Smooth muscle cell (in vitro differentiated cells): Measurements from ENCODE around the gene MOB1A. TPM values are rescaled to one million over a fixed set of nuclear protein-coding genes. Genes with fewer than 3 reads are reported as not detected.

ENCODE experiments used
- DNase-seq: peaks from one replicate; lab custom pipeline; 2025; ENCODE audit not compliant: unreplicated experiment; lab: John Stamatoyannopoulos, UW
- H2AFZ ChIP-seq: fragments of 200-600 bp; sonication (generic); 2 replicates; pipeline ENCODE4 v1.6.0; 2016; ENCODE audit warnings: antibody characterized with exemption, low read depth, mild to moderate bottlenecking
- H3F3A ChIP-seq: fragments of 200-600 bp; sonication (generic); 2 replicates; pipeline ENCODE4 v1.6.0; 2017; ENCODE audit warnings: antibody characterized with exemption, low read depth
- H3K27ac ChIP-seq: fragments of 200-600 bp; sonication (generic); 2 replicates; pipeline ENCODE4 v1.5.1; 2016; ENCODE audit warnings: low read depth, mild to moderate bottlenecking
- H3K27me3 ChIP-seq: fragments of 200-600 bp; sonication (generic); 2 replicates; pipeline ENCODE4 v1.6.1; 2016; ENCODE audit warnings: low read depth, mild to moderate bottlenecking
- H3K36me3 ChIP-seq: fragments of 200-600 bp; sonication (generic); 2 replicates; pipeline ENCODE4 v1.5.1; 2016; ENCODE audit warnings: low read depth
- H3K4me1 ChIP-seq: fragments of 200-600 bp; sonication (generic); 2 replicates; pipeline ENCODE4 v1.5.1; 2016; ENCODE audit warnings: low read depth
- H3K4me2 ChIP-seq: fragments of 200-600 bp; sonication (generic); 2 replicates; pipeline ENCODE4 v1.6.0; 2016; ENCODE audit warnings: mild to moderate bottlenecking
- H3K4me3 ChIP-seq: fragments of 200-600 bp; sonication (generic); 2 replicates; pipeline ENCODE4 v1.5.1; 2016; ENCODE audit warnings: mild to moderate bottlenecking
- H3K79me2 ChIP-seq: fragments of 200-600 bp; sonication (generic); 2 replicates; pipeline ENCODE4 v1.6.0; 2016; ENCODE audit warnings: low read depth, mild to moderate bottlenecking
- H3K9ac ChIP-seq: fragments of 200-600 bp; sonication (generic); 2 replicates; pipeline ENCODE4 v1.6.0; 2016; ENCODE audit warnings: low read depth
- H3K9me3 ChIP-seq: fragments of 200-600 bp; sonication (generic); replicated peaks from 2 replicates; pipeline ENCODE4 v1.5.1; 2016; ENCODE audit warnings: low read depth
- H4K20me1 ChIP-seq: fragments of 200-600 bp; sonication (generic); 2 replicates; pipeline ENCODE4 v1.6.0; 2016; ENCODE audit warnings: low read depth
- WGBS: methylation state at CpG from one replicate; pipeline ENCODE4 v1.1.7; 2016; ENCODE audit warnings: low lambda C conversion rate; 5-methylcytosine and 5-hydroxymethylcytosine counted together
- polyA plus RNA-seq: library from polyadenylated mRNA; unstranded; fragments of >200 nt; fragmentation: Nextera tagmentation; extraction: Ambion mirVana; gene quantifications from 2 replicates; pipeline ENCODE4 v1.2.1, GENCODE V29; 2016
- total RNA-seq: library from RNA; depleted of rRNA; stranded (reverse); fragments of >200 nt; gene quantifications from 2 replicates; pipeline ENCODE4 v1.2.3, GENCODE V29; 2014
- TF ChIP-seq, protein P1 (sequence below): fragments of 200-600 bp; sonication (generic); IDR thresholded peaks from 2 replicates; pipeline ENCODE4 v1.5.1; 2017; ENCODE audit warnings: borderline replicate concordance, mild to moderate bottlenecking, antibody characterized with exemption; ENCODE audit not compliant: insufficient read depth, poor library complexity, severe bottlenecking

MOB1A gene
- total and polyA plus RNA-seq, 2 experiments from 2014 or later, result 45.2 to 98.1 TPM

GRCh38 chr2:74168739-74169138 is 9.9 kb downstream of the MOB1A start:
- TF ChIP-seq, protein P1, sequence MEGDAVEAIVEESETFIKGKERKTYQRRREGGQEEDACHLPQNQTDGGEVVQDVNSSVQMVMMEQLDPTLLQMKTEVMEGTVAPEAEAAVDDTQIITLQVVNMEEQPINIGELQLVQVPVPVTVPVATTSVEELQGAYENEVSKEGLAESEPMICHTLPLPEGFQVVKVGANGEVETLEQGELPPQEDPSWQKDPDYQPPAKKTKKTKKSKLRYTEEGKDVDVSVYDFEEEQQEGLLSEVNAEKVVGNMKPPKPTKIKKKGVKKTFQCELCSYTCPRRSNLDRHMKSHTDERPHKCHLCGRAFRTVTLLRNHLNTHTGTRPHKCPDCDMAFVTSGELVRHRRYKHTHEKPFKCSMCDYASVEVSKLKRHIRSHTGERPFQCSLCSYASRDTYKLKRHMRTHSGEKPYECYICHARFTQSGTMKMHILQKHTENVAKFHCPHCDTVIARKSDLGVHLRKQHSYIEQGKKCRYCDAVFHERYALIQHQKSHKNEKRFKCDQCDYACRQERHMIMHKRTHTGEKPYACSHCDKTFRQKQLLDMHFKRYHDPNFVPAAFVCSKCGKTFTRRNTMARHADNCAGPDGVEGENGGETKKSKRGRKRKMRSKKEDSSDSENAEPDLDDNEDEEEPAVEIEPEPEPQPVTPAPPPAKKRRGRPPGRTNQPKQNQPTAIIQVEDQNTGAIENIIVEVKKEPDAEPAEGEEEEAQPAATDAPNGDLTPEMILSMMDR, result no peak
- Histone ChIP-seq H3K79me2 (peaks cover 93% of the 10 kb centered on the region), H3K9ac (no peak overlapping the region), H3K27me3 (no peaks in the 10 kb centered on the region), H3K4me2 (no peak overlapping the region), H3K4me3 (no peak overlapping the region), H3K27ac (no peak overlapping the region), H3K36me3 (peaks cover 42% of the 10 kb centered on the region), H3K9me3 (no peaks in the 10 kb centered on the region), H3F3A (no peaks in the 10 kb centered on the region), H3K4me1 (no peaks in the 10 kb centered on the region), H4K20me1 (peaks cover 71% of the 10 kb centered on the region), H2AFZ (no peak overlapping the region)
- 92% methylated on average over 2 of the region's 2 CpGs for WGBS
- DNase-seq, result no peak

DNA sequence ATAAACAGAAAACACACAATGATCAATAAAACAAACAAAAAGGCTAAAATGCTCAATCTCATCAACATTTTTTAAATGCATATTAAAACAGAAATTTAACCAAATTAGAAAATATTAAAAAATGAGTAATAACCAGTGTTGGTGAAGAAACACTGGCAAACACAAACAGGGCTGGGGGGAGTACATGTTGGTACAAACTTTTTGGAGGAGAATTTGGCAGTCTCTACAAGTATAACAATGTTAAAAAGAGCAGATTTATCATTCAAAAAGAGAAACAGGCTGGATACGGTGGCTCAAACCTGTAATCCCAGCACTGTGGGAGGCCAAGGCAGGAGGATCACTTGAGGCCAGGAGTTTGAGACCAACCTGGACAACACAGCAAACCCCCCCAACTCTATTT is 13.9 kb downstream of the MOB1A start:
- Histone ChIP-seq H3K79me2 (peaks cover 87% of the 10 kb centered on the region), H4K20me1 (peaks cover 61% of the 10 kb centered on the region), H3K27ac (no peak overlapping the region), H3K4me2 (no peak overlapping the region), H3K9ac (no peak overlapping the region), H3K36me3 (peaks cover 44% of the 10 kb centered on the region), H3K9me3 (no peaks in the 10 kb centered on the region), H3K4me1 (no peaks in the 10 kb centered on the region), H3F3A (no peaks in the 10 kb centered on the region), H3K4me3 (no peak overlapping the region), H3K27me3 (no peaks in the 10 kb centered on the region), H2AFZ (no peak overlapping the region)
- DNase-seq, result no peak
- 100% methylated on average over 1 of the region's 1 CpG for WGBS
- TF ChIP-seq, protein P1, result no peak

GRCh38 chr2:74162951-74163350 is 15.7 kb downstream of the MOB1A start:
- H4K20me1 ChIP-seq, result peaks cover 63% of the 10 kb centered on the region
- H3K79me2 ChIP-seq, result peaks cover 73% of the 10 kb centered on the region
- no peaks in the 10 kb centered on the region for H3K27me3 ChIP-seq
- no peaks in the 10 kb centered on the region for H3K9me3 ChIP-seq
- no peaks in the 10 kb centered on the region for H3K4me1 ChIP-seq
- TF ChIP-seq, protein P1, result no peak
- H3K36me3 ChIP-seq, result peaks cover 35% of the 10 kb centered on the region
- no peak overlapping the region for H3K4me3 ChIP-seq
- DNase-seq, result no peak
- no peak overlapping the region for H3K27ac ChIP-seq
- WGBS, result 94% methylated on average over 6 of the region's 6 CpGs
- H3K4me2 ChIP-seq, result no peak overlapping the region
- no peak overlapping the region for H3K9ac ChIP-seq
- H3F3A ChIP-seq, result no peaks in the 10 kb centered on the region
- no peak overlapping the region for H2AFZ ChIP-seq

GRCh38 chr2:74155830-74156229 is 22.8 kb downstream of the MOB1A start:
- Histone ChIP-seq H4K20me1 (peaks cover 43% of the 10 kb centered on the region), H3K4me3 (no peak overlapping the region), H3K9ac (no peak overlapping the region), H3K27me3 (no peaks in the 10 kb centered on the region), H3F3A (peaks cover 22% of the 10 kb centered on the region), H3K27ac (no peak overlapping the region), H3K79me2 (peaks cover 13% of the 10 kb centered on the region), H2AFZ (no peak overlapping the region), H3K4me1 (no peaks in the 10 kb centered on the region), H3K9me3 (no peaks in the 10 kb centered on the region), H3K4me2 (no peak overlapping the region), H3K36me3 (peaks cover 24% of the 10 kb centered on the region)
- TF ChIP-seq, protein P1, result no peak
- DNase-seq, result no peak
- 98% methylated on average over 3 of the region's 3 CpGs for WGBS
